Liver (tissue), 9 donors: ENCODE measurements around the gene AP1S3. TPM values are rescaled to one million over a fixed set of nuclear protein-coding genes. Genes with fewer than 3 reads are reported as not detected.

Experiments used
- DNase-seq: peaks from one replicate; pipeline ENCODE4 v3.0.0-alpha.2; 2017; ENCODE audit warnings: low spot score
- H3K27ac ChIP-seq, 2 donors: one replicate each; pipeline ENCODE4 v1.7.0; 2013; ENCODE audit warnings: inconsistent platforms in 2 of 2, low read length in 2 of 2, control low read depth in 1 of 2, low read depth in 1 of 2, mild to moderate bottlenecking in 1 of 2
- H3K27me3 ChIP-seq, 4 donors: one replicate each; pipeline versions ENCODE4 v1.6.1 to v1.7.0; 2013; ENCODE audit warnings: low read length in 3 of 4, inconsistent platforms in 1 of 4, mild to moderate bottlenecking in 1 of 4, moderate library complexity in 1 of 4; ENCODE audit not compliant: control insufficient read depth in 4 of 4, insufficient read depth in 4 of 4
- H3K36me3 ChIP-seq, 4 donors: one replicate each; pipeline versions ENCODE4 v1.6.1 to v1.7.0; 2013; ENCODE audit warnings: low read length in 3 of 4, mild to moderate bottlenecking in 3 of 4, low read depth in 1 of 4, moderate library complexity in 1 of 4; ENCODE audit not compliant: control insufficient read depth in 4 of 4, insufficient read depth in 3 of 4
- H3K4me1 ChIP-seq, 4 donors: one replicate each; pipeline versions ENCODE4 v1.6.1 to v1.7.0; 2013; ENCODE audit warnings: low read length in 3 of 4, mild to moderate bottlenecking in 3 of 4, moderate library complexity in 1 of 4; ENCODE audit not compliant: control insufficient read depth in 4 of 4, insufficient read depth in 4 of 4
- H3K4me3 ChIP-seq, 3 donors: one replicate each; pipeline versions ENCODE4 v1.6.1 to v1.7.0; 2013; ENCODE audit warnings: low read length in 3 of 3, control low read depth in 1 of 3, low read depth in 1 of 3, mild to moderate bottlenecking in 1 of 3
- H3K9ac ChIP-seq, 2 donors: one replicate each; pipeline ENCODE4 v1.7.0; 2013; ENCODE audit warnings: low read length in 2 of 2, mild to moderate bottlenecking in 2 of 2, moderate library complexity in 2 of 2, control low read depth in 1 of 2, low read depth in 1 of 2
- H3K9me3 ChIP-seq, 4 donors: one replicate each; pipeline versions ENCODE4 v1.6.1 to v1.7.0; 2013; ENCODE audit warnings: low read length in 3 of 4; ENCODE audit not compliant: control insufficient read depth in 4 of 4
- EGR1 ChIP-seq, 2 donors: IDR thresholded peaks; 2 replicates each; pipeline ENCODE4 v1.6.1; 2016 to 2018; ENCODE audit warnings: antibody characterized with exemption in 2 of 2, low read depth in 2 of 2
- FOXA1 ChIP-seq: IDR thresholded peaks from 2 replicates; pipeline ENCODE4 v1.6.1; 2016; ENCODE audit warnings: antibody characterized with exemption
- FOXA2 ChIP-seq: IDR thresholded peaks from 2 replicates; pipeline ENCODE4 v1.6.1; 2016; ENCODE audit warnings: antibody characterized with exemption
- HNF4G ChIP-seq: IDR thresholded peaks from 2 replicates; pipeline ENCODE4 v1.6.1; 2016; ENCODE audit warnings: antibody characterized with exemption
- NR2F2 ChIP-seq: IDR thresholded peaks from 2 replicates; pipeline ENCODE4 v1.6.1; 2016; ENCODE audit warnings: antibody characterized with exemption
- RAD21 ChIP-seq, 2 donors: IDR thresholded peaks; 2 replicates each; pipeline ENCODE4 v1.6.1; 2016; ENCODE audit warnings: antibody characterized with exemption in 2 of 2, mild to moderate bottlenecking in 2 of 2
- RXRA ChIP-seq, 2 donors: IDR thresholded peaks; 2 replicates each; pipeline ENCODE4 v1.6.1; 2017 to 2018; ENCODE audit warnings: antibody characterized with exemption in 2 of 2, mild to moderate bottlenecking in 1 of 2
- SP1 ChIP-seq: IDR thresholded peaks from 2 replicates; pipeline ENCODE4 v1.6.1; 2018; ENCODE audit warnings: antibody characterized with exemption, mild to moderate bottlenecking
- TAF1 ChIP-seq: conservative IDR thresholded peaks from 2 replicates; pipeline ENCODE4 v1.6.1; 2016; ENCODE audit warnings: antibody characterized with exemption, mild to moderate bottlenecking
- WGBS: extraction: QIAGEN DNeasy Blood & Tissue Kit; methylation state at CpG from one replicate; pipeline ENCODE4 v1.1.7; 2013; 5-methylcytosine and 5-hydroxymethylcytosine counted together
- polyA plus RNA-seq, 2 donors: library from polyadenylated mRNA; stranded (reverse) in 1 of 2; unstranded in 1 of 2; fragments of 200-250 nt in 1 of 2; fragments of >200 nt in 1 of 2; fragmentation: Nextera tagmentation in 1 of 2; extraction: Ambion mirVana in 1 of 2; gene quantifications; one replicate each; pipeline versions ENCODE4 v1.2.1 to v1.2.3, GENCODE V29; 2013 to 2015
- total RNA-seq, 2 donors: library from RNA; depleted of rRNA; stranded (reverse); fragments of >200 nt; gene quantifications; one replicate each; pipeline ENCODE4 v1.2.3, GENCODE V29; 2014
- TF ChIP-seq, protein P1 (sequence below): IDR thresholded peaks from 2 replicates; pipeline ENCODE4 v1.6.1; 2016; ENCODE audit warnings: antibody characterized with exemption
- TF ChIP-seq, protein P2 (sequence below): IDR thresholded peaks from 2 replicates; pipeline ENCODE4 v1.6.1; 2016; ENCODE audit warnings: antibody characterized with exemption
- TF ChIP-seq, protein P3 (sequence below): IDR thresholded peaks from 2 replicates; pipeline ENCODE4 v1.6.1; 2016; ENCODE audit warnings: antibody characterized with exemption, mild to moderate bottlenecking
- TF ChIP-seq, protein P4 (sequence below): IDR thresholded peaks from 2 replicates; pipeline ENCODE4 v1.6.1; 2016; ENCODE audit warnings: antibody characterized with exemption
- donor health status: healthy.
- donor health status: healthy.
- donor health status: healthy.
- donor health status: healthy.
- donor health status: healthy.

Gene AP1S3
- total and polyA plus RNA-seq, 4 donors = 1.1 to 3.8 (median 2.4) TPM

DNA sequence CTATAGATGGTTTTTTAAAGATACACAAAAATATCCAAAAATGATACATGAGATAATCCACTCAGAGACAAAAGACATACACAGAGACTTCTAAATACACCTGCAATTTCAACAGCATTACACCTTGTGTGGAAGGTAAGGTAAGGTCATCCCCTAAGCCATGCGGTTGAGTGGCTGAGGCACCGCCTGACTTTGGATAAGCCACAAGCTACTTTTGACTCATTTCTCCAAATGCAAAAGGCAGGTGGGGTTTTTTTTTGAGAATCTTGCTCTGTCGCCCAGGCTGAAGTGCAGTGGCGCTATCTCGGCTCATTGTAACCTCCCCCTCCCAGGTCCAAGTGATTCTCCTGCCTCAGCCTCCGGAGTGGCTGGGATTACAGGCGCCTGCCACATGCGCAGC lies 13.1 kb downstream of the AP1S3 start:
- no peak for DNase-seq
- Histone ChIP-seq H3K27me3 (no peaks in the 10 kb centered on the region), H3K9ac (no peak overlapping the region), H3K4me3 (no peak overlapping the region), H3K27ac (no peak overlapping the region), H3K4me1 (no peaks in the 10 kb centered on the region), H3K36me3 (no peaks in the 10 kb centered on the region), H3K9me3 (no peaks in the 10 kb centered on the region)
- 97% methylated on average over 8 of the region's 8 CpGs for WGBS
- TF ChIP-seq, protein P1, sequence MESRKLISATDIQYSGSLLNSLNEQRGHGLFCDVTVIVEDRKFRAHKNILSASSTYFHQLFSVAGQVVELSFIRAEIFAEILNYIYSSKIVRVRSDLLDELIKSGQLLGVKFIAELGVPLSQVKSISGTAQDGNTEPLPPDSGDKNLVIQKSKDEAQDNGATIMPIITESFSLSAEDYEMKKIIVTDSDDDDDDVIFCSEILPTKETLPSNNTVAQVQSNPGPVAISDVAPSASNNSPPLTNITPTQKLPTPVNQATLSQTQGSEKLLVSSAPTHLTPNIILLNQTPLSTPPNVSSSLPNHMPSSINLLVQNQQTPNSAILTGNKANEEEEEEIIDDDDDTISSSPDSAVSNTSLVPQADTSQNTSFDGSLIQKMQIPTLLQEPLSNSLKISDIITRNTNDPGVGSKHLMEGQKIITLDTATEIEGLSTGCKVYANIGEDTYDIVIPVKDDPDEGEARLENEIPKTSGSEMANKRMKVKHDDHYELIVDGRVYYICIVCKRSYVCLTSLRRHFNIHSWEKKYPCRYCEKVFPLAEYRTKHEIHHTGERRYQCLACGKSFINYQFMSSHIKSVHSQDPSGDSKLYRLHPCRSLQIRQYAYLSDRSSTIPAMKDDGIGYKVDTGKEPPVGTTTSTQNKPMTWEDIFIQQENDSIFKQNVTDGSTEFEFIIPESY = no peak
- no peak for TF ChIP-seq FOXA1
- TF ChIP-seq, protein P2, sequence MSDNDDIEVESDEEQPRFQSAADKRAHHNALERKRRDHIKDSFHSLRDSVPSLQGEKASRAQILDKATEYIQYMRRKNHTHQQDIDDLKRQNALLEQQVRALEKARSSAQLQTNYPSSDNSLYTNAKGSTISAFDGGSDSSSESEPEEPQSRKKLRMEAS = no peak
- no peak for TF ChIP-seq EGR1 (IDR thresholded peaks at IDR 0.05; ENCODE audit: low read depth in 2 of 2)
- TF ChIP-seq HNF4G = no peak
- TF ChIP-seq SP1 = no peak
- no peak for TF ChIP-seq TAF1
- TF ChIP-seq FOXA2 = no peak
- no peak for TF ChIP-seq NR2F2
- TF ChIP-seq, protein P3, sequence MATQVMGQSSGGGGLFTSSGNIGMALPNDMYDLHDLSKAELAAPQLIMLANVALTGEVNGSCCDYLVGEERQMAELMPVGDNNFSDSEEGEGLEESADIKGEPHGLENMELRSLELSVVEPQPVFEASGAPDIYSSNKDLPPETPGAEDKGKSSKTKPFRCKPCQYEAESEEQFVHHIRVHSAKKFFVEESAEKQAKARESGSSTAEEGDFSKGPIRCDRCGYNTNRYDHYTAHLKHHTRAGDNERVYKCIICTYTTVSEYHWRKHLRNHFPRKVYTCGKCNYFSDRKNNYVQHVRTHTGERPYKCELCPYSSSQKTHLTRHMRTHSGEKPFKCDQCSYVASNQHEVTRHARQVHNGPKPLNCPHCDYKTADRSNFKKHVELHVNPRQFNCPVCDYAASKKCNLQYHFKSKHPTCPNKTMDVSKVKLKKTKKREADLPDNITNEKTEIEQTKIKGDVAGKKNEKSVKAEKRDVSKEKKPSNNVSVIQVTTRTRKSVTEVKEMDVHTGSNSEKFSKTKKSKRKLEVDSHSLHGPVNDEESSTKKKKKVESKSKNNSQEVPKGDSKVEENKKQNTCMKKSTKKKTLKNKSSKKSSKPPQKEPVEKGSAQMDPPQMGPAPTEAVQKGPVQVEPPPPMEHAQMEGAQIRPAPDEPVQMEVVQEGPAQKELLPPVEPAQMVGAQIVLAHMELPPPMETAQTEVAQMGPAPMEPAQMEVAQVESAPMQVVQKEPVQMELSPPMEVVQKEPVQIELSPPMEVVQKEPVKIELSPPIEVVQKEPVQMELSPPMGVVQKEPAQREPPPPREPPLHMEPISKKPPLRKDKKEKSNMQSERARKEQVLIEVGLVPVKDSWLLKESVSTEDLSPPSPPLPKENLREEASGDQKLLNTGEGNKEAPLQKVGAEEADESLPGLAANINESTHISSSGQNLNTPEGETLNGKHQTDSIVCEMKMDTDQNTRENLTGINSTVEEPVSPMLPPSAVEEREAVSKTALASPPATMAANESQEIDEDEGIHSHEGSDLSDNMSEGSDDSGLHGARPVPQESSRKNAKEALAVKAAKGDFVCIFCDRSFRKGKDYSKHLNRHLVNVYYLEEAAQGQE = no peak

DNA sequence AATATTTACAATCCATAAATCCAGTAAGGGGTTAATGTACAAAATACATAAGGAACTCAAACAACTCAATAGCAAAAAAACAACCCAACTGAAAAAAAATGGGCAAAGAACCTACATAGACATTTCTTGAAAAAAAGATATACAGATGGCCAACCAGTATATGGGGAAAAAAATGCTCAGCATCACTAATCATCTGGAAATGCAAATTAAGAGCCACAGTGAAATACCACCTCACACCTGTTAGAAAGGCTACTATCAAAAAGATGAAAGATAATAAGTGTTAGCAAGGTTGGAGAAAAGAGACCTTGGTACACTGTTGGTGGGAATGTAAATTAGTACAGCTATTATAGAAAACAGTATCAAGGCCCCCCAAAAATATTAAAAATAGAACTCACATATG lies 14.6 kb downstream of the AP1S3 start:
- TF ChIP-seq RXRA (IDR thresholded peaks at IDR 0.05) = no peak
- no peaks in the 10 kb centered on the region for H3K36me3 ChIP-seq
- no peak overlapping the region for H3K4me3 ChIP-seq
- no peak for DNase-seq
- no peak overlapping the region for H3K27ac ChIP-seq
- no peaks in the 10 kb centered on the region for H3K4me1 ChIP-seq
- H3K9me3 ChIP-seq = no peaks in the 10 kb centered on the region
- H3K27me3 ChIP-seq = no peaks in the 10 kb centered on the region
- H3K9ac ChIP-seq = no peak overlapping the region

DNA sequence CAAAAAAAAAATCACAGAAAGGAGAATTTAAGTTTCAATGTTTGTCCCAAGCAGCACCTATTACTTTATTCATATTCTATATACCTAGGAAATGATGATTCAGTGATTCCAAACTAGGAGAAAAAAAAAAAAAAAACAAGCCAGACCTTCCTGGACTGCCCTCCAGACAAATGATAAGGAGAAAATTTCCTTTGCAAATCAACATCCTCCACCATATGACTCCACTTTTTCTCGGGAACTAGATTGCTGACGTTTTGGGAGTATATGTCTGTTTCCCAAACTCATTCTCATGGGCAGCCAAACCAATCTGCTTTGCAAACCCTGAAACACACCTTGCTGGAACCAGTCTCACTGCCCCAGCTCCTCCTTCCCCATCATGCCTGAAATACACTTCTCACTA lies 16.8 kb downstream of the AP1S3 start:
- no peak for DNase-seq
- Histone ChIP-seq H3K9ac (no peak overlapping the region), H3K4me3 (no peak overlapping the region), H3K9me3 (no peaks in the 10 kb centered on the region), H3K36me3 (no peaks in the 10 kb centered on the region), H3K4me1 (no peaks in the 10 kb centered on the region), H3K27ac (no peak overlapping the region), H3K27me3 (no peaks in the 10 kb centered on the region)
- TF ChIP-seq, protein P2 = no peak
- no peak for TF ChIP-seq EGR1 (IDR thresholded peaks at IDR 0.05; ENCODE audit: low read depth in 2 of 2)
- no peak for TF ChIP-seq HNF4G
- TF ChIP-seq NR2F2 = no peak
- TF ChIP-seq SP1 = no peak
- TF ChIP-seq RXRA (IDR thresholded peaks at IDR 0.05) = no peak
- TF ChIP-seq RAD21 (IDR thresholded peaks at IDR 0.05) = no peak
- TF ChIP-seq, protein P3 = no peak
- TF ChIP-seq, protein P4, sequence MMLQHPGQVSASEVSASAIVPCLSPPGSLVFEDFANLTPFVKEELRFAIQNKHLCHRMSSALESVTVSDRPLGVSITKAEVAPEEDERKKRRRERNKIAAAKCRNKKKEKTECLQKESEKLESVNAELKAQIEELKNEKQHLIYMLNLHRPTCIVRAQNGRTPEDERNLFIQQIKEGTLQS = no peak
- 72% methylated on average over 2 of the region's 2 CpGs for WGBS
